ENCODE results near the gene GMIP.

DNA sequence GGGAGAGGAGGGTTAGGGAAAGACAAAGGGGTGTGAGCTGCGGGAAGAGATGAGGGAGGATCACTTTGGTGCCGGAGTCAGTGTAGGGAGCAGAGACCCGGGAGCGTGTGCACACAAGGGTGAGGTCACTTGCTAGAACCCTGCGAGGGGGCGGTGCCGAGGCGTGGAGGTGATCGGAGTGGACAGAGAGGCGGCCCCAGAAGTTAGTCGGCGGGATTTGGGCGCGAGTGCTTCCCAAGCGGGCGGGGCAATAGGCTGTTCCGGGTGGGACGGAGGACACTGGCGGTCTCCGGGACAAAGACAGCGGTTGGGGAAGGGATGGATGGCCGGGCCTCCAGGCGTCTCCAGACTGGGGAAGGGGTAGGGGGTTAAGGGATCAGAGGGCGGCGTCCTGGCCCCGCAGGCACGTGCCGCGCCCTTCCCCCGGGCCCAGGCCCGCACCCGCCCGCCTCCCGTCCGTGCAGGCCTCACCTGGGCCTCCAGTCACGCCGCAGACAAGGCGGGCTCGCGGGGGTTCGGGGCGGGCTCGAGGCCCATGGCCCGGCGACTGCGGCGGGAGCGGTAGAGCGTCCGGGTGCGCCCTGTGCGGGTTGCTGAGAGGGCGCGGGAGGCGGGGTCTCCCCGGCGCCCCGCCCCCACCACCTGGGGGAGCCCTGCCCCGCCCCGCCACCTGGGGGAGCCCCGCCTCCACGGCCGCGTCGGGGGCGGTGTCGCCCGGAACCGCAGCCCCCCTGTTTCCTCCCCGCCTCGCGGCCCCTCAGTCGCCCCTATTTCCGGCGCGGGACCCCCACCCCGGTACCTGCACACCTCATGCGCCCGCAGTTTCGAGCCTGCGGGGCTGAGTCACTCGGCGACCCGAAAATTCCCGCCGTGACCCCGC is 15.6 kb downstream of the GMIP start, which contains the start of gene LPAR2:
- TF ChIP-seq, protein P1, sequence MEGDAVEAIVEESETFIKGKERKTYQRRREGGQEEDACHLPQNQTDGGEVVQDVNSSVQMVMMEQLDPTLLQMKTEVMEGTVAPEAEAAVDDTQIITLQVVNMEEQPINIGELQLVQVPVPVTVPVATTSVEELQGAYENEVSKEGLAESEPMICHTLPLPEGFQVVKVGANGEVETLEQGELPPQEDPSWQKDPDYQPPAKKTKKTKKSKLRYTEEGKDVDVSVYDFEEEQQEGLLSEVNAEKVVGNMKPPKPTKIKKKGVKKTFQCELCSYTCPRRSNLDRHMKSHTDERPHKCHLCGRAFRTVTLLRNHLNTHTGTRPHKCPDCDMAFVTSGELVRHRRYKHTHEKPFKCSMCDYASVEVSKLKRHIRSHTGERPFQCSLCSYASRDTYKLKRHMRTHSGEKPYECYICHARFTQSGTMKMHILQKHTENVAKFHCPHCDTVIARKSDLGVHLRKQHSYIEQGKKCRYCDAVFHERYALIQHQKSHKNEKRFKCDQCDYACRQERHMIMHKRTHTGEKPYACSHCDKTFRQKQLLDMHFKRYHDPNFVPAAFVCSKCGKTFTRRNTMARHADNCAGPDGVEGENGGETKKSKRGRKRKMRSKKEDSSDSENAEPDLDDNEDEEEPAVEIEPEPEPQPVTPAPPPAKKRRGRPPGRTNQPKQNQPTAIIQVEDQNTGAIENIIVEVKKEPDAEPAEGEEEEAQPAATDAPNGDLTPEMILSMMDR (IDR thresholded peaks at IDR 0.05; ENCODE audit: insufficient read depth, low read depth, low read length) = no peak
- TF ChIP-seq EZH2 (IDR thresholded peaks at IDR 0.05; ENCODE audit: insufficient read depth, low read length) = no peak

Data from astrocyte (in vitro differentiated cells and primary cell).